Smooth muscle cell (in vitro differentiated cells): ENCODE data around the gene RAB9A. TPM values are rescaled to one million over a fixed set of nuclear protein-coding genes. Genes with fewer than 3 reads are reported as not detected.
"Not testable (repeated sequence)": the region's sequence is repeated elsewhere in the genome, so short reads cannot be mapped to it uniquely, and the experiment has no call there.

Source experiments
- DNase-seq: peaks from one replicate; lab custom pipeline; 2025; ENCODE audit not compliant: unreplicated experiment; lab: John Stamatoyannopoulos, UW
- H2AFZ ChIP-seq: fragments of 200-600 bp; sonication (generic); 2 replicates; pipeline ENCODE4 v1.6.0; 2016; ENCODE audit warnings: antibody characterized with exemption, low read depth, mild to moderate bottlenecking
- H3F3A ChIP-seq: fragments of 200-600 bp; sonication (generic); 2 replicates; pipeline ENCODE4 v1.6.0; 2017; ENCODE audit warnings: antibody characterized with exemption, low read depth
- H3K27ac ChIP-seq: fragments of 200-600 bp; sonication (generic); 2 replicates; pipeline ENCODE4 v1.5.1; 2016; ENCODE audit warnings: low read depth, mild to moderate bottlenecking
- H3K27me3 ChIP-seq: fragments of 200-600 bp; sonication (generic); 2 replicates; pipeline ENCODE4 v1.6.1; 2016; ENCODE audit warnings: low read depth, mild to moderate bottlenecking
- H3K36me3 ChIP-seq: fragments of 200-600 bp; sonication (generic); 2 replicates; pipeline ENCODE4 v1.5.1; 2016; ENCODE audit warnings: low read depth
- H3K4me1 ChIP-seq: fragments of 200-600 bp; sonication (generic); 2 replicates; pipeline ENCODE4 v1.5.1; 2016; ENCODE audit warnings: low read depth
- H3K4me2 ChIP-seq: fragments of 200-600 bp; sonication (generic); 2 replicates; pipeline ENCODE4 v1.6.0; 2016; ENCODE audit warnings: mild to moderate bottlenecking
- H3K4me3 ChIP-seq: fragments of 200-600 bp; sonication (generic); 2 replicates; pipeline ENCODE4 v1.5.1; 2016; ENCODE audit warnings: mild to moderate bottlenecking
- H3K79me2 ChIP-seq: fragments of 200-600 bp; sonication (generic); 2 replicates; pipeline ENCODE4 v1.6.0; 2016; ENCODE audit warnings: low read depth, mild to moderate bottlenecking
- H3K9ac ChIP-seq: fragments of 200-600 bp; sonication (generic); 2 replicates; pipeline ENCODE4 v1.6.0; 2016; ENCODE audit warnings: low read depth
- H3K9me3 ChIP-seq: fragments of 200-600 bp; sonication (generic); replicated peaks from 2 replicates; pipeline ENCODE4 v1.5.1; 2016; ENCODE audit warnings: low read depth
- H4K20me1 ChIP-seq: fragments of 200-600 bp; sonication (generic); 2 replicates; pipeline ENCODE4 v1.6.0; 2016; ENCODE audit warnings: low read depth
- WGBS: methylation state at CpG from one replicate; pipeline ENCODE4 v1.1.7; 2016; ENCODE audit warnings: low lambda C conversion rate; 5-methylcytosine and 5-hydroxymethylcytosine counted together
- polyA plus RNA-seq: library from polyadenylated mRNA; unstranded; fragments of >200 nt; fragmentation: Nextera tagmentation; extraction: Ambion mirVana; gene quantifications from 2 replicates; pipeline ENCODE4 v1.2.1, GENCODE V29; 2016
- total RNA-seq: library from RNA; depleted of rRNA; stranded (reverse); fragments of >200 nt; gene quantifications from 2 replicates; pipeline ENCODE4 v1.2.3, GENCODE V29; 2014
- TF ChIP-seq, protein P1 (sequence below): fragments of 200-600 bp; sonication (generic); IDR thresholded peaks from 2 replicates; pipeline ENCODE4 v1.5.1; 2017; ENCODE audit warnings: borderline replicate concordance, mild to moderate bottlenecking, antibody characterized with exemption; ENCODE audit not compliant: insufficient read depth, poor library complexity, severe bottlenecking

Gene RAB9A
- total and polyA plus RNA-seq, 2 experiments from 2014 or later, result 22.1 to 25.8 TPM

DNA sequence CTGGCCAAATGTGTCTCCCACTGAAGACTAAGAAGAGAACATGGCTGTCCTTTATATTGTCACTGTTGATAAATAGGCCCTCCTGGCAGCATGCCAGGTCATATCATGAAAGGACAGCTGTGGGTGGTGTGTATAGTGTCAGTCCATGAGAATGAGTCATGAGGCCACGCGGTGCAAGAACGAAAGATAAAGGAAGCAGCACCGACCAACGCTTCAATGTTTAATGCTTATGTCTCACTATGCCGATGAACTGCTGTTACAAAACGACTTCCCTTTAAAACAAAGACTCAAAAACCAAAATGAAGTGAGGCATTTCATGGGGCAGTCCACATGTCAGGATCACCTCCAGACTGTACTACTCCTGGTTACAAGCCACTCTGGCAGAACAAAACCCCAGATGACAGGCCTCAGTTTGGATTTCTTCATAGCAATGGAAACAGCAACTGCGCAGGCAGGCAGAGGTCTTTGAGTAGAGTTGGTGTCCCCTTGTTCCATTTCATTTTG is 41.2 kb upstream of the RAB9A start:
- H3K79me2 ChIP-seq, result no peaks in the 10 kb centered on the region
- TF ChIP-seq, protein P1, sequence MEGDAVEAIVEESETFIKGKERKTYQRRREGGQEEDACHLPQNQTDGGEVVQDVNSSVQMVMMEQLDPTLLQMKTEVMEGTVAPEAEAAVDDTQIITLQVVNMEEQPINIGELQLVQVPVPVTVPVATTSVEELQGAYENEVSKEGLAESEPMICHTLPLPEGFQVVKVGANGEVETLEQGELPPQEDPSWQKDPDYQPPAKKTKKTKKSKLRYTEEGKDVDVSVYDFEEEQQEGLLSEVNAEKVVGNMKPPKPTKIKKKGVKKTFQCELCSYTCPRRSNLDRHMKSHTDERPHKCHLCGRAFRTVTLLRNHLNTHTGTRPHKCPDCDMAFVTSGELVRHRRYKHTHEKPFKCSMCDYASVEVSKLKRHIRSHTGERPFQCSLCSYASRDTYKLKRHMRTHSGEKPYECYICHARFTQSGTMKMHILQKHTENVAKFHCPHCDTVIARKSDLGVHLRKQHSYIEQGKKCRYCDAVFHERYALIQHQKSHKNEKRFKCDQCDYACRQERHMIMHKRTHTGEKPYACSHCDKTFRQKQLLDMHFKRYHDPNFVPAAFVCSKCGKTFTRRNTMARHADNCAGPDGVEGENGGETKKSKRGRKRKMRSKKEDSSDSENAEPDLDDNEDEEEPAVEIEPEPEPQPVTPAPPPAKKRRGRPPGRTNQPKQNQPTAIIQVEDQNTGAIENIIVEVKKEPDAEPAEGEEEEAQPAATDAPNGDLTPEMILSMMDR, result no peak
- H2AFZ ChIP-seq, result peak overlapping the region; percentile 18
- H3K36me3 ChIP-seq, result no peaks in the 10 kb centered on the region
- peak; percentile 3 for DNase-seq
- no peak overlapping the region for H3K4me3 ChIP-seq
- H4K20me1 ChIP-seq, result no peaks in the 10 kb centered on the region
- no peaks in the 10 kb centered on the region for H3K27me3 ChIP-seq
- no peaks in the 10 kb centered on the region for H3K9me3 ChIP-seq
- H3K9ac ChIP-seq, result peak overlapping the region; percentile 44
- peak overlapping the region; percentile 88 for H3K27ac ChIP-seq
- 24% methylated on average over 8 of the region's 8 CpGs for whole genome bisulfite sequencing
- no peaks in the 10 kb centered on the region for H3K4me1 ChIP-seq
- peak overlapping the region; percentile 42 for H3K4me2 ChIP-seq
- H3F3A ChIP-seq, result no peaks in the 10 kb centered on the region

DNA sequence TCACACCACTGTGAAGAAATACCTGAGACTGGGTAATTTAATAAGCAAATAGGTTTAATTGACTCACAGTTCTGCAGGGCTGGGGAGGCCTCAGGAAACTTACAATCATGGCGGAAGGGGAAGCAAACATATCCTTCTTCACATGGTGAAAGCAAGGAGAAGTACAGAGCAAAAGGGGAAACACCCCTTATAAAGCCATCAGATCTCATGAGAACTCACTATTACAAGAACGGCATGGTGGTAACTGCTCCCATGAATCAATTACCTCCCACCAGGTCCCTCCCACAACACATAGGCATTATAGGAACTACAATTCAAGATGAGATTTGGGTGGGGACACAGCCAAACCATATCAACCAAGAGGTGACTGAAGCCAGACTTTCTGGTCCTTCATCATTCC is 40.6 kb upstream of the RAB9A start:
- H3K9me3 ChIP-seq, H3K79me2 ChIP-seq, H2AFZ ChIP-seq, H3K27me3 ChIP-seq, H4K20me1 ChIP-seq, H3F3A ChIP-seq, H3K4me1 ChIP-seq, H3K36me3 ChIP-seq, DNase-seq, H3K4me3 ChIP-seq: not testable (repeated sequence)
- WGBS, result 88% methylated on average over 2 of the region's 2 CpGs
- H3K4me2 ChIP-seq, result peak overlapping the region; percentile 42
- H3K27ac ChIP-seq, result peak overlapping the region; percentile 88
- H3K9ac ChIP-seq, result peak overlapping the region; percentile 44

DNA sequence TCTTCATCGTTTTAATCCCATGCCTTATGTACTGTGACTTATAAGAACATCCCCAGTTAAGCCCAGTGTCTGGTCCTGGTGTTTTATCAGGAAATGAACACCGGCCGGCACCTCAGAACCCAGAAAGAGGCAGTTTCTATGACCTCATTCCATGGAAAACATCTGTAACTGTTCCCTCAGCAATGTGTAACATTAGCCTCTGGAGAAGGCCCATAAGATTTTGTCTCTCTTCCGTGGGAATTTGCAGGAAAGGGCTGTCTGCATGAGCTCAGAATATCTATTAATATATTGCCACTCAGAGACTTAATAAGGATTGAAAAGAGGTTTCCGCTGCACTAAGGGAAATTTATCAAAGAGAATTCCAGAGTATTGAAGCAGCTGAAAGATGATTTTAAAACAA is 39.1 kb upstream of the RAB9A start:
- H3K9me3 ChIP-seq, result no peaks in the 10 kb centered on the region
- DNase-seq, result no peak
- no peaks in the 10 kb centered on the region for H4K20me1 ChIP-seq
- H3K9ac ChIP-seq, result no peak overlapping the region
- H3F3A ChIP-seq, result no peaks in the 10 kb centered on the region
- no peaks in the 10 kb centered on the region for H3K27me3 ChIP-seq
- no peaks in the 10 kb centered on the region for H3K36me3 ChIP-seq
- peak overlapping the region; percentile 84 for H3K27ac ChIP-seq
- no peaks in the 10 kb centered on the region for H3K79me2 ChIP-seq
- TF ChIP-seq, protein P1, result no peak
- H3K4me3 ChIP-seq, result no peak overlapping the region
- H3K4me1 ChIP-seq, result no peaks in the 10 kb centered on the region
- H3K4me2 ChIP-seq, result no peak overlapping the region
- no peak overlapping the region for H2AFZ ChIP-seq
- WGBS, result 40% methylated on average over 5 of the region's 5 CpGs

DNA sequence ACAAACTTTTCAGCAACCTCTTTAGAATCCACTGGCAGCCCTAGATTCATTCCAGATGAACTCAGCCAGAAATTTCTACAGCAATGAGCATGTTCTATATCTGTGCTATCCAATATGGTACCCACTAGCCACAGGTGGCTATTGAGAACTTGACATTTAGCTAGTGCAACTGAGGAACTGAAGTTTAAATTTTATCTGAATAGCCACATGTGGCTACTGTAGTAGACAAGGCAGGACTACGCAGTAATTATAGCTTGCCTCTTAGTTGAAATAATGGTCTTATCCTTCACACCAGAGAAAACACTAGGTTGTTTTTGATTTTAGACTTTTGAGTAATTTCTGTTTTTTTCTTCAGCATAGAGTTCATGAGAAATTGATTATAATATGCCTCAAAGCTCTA is 38.6 kb upstream of the RAB9A start:
- Histone ChIP-seq H3K4me2 (no peak overlapping the region), H3K4me1 (no peaks in the 10 kb centered on the region), H3K9ac (no peak overlapping the region), H4K20me1 (no peaks in the 10 kb centered on the region), H3K36me3 (no peaks in the 10 kb centered on the region), H3K9me3 (no peaks in the 10 kb centered on the region), H2AFZ (no peak overlapping the region), H3K27me3 (no peaks in the 10 kb centered on the region), H3K4me3 (no peak overlapping the region), H3K79me2 (no peaks in the 10 kb centered on the region), H3K27ac (peak overlapping the region; percentile 84), H3F3A (no peaks in the 10 kb centered on the region)
- TF ChIP-seq, protein P1, result no peak
- DNase-seq, result no peak
- WGBS, result 82% methylated on average over 1 of the region's 1 CpG
